Measurements from ENCODE around the gene PAQR3. TPM values are rescaled to one million over a fixed set of nuclear protein-coding genes. Genes with fewer than 3 reads are reported as not detected.

The PAQR3 gene
- total and polyA plus RNA-seq, 2 of the 4 experiments (the other 2 are of a cell fraction): 11.5 to 11.8 TPM

DNA sequence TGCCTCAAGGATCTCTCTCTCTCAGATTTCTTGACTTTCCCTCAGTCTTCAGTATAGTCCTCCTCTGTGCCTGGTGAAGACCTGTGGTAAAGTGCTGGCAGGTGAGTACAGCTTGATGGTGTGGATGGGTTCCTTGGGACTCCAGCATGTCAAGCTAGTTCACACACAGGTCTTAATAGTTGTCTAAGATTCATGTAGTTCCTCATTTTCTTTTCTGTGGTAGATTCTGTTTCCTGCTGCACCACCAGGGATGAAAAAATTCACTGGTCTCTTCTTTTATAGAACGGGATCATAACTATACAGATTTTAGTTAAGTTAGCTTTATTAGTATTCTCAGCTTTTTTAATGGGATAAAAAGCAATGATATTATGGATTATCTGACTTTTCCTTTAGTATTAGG, 32.5 kb upstream of the PAQR3 start:
- no peak overlapping the region for H2BK5ac ChIP-seq (ENCODE audit: low read depth, low read length, poor library complexity, severe bottlenecking)
- H3K4me3 ChIP-seq (ENCODE audit: insufficient read depth, low read depth, low read length): no peak overlapping the region
- no peaks in the 10 kb centered on the region for H3K79me1 ChIP-seq (ENCODE audit: low read depth in 1 of 2, low read length in 2 of 2)
- H3K56ac ChIP-seq (ENCODE audit: extremely low read depth, insufficient read depth, low read length): no peak overlapping the region
- ATAC-seq (ENCODE audit: low read depth) (no peak), DNase-seq (no peak)
- no peak overlapping the region for H2BK15ac ChIP-seq (ENCODE audit: low read depth, low read length)
- no TSS peak for BruUV-seq (replicated peaks)
- no peak for TF ChIP-seq RFX5 (IDR thresholded peaks at IDR 0.05; ENCODE audit: low read depth, low read length)
- no peak for TF ChIP-seq POLR2A (IDR thresholded peaks at IDR 0.05; ENCODE audit: low read depth, low read length)
- TF ChIP-seq CHD1 (IDR thresholded peaks at IDR 0.05; ENCODE audit: low read depth, low read length): no peak
- TF ChIP-seq CEBPB (IDR thresholded peaks at IDR 0.05; ENCODE audit: low read depth, low read length): no peak
- TF ChIP-seq, protein P1, sequence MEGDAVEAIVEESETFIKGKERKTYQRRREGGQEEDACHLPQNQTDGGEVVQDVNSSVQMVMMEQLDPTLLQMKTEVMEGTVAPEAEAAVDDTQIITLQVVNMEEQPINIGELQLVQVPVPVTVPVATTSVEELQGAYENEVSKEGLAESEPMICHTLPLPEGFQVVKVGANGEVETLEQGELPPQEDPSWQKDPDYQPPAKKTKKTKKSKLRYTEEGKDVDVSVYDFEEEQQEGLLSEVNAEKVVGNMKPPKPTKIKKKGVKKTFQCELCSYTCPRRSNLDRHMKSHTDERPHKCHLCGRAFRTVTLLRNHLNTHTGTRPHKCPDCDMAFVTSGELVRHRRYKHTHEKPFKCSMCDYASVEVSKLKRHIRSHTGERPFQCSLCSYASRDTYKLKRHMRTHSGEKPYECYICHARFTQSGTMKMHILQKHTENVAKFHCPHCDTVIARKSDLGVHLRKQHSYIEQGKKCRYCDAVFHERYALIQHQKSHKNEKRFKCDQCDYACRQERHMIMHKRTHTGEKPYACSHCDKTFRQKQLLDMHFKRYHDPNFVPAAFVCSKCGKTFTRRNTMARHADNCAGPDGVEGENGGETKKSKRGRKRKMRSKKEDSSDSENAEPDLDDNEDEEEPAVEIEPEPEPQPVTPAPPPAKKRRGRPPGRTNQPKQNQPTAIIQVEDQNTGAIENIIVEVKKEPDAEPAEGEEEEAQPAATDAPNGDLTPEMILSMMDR (conservative IDR thresholded peaks at IDR 0.05; ENCODE audit: low read depth, low read length): no peak
- TF ChIP-seq, protein P2, sequence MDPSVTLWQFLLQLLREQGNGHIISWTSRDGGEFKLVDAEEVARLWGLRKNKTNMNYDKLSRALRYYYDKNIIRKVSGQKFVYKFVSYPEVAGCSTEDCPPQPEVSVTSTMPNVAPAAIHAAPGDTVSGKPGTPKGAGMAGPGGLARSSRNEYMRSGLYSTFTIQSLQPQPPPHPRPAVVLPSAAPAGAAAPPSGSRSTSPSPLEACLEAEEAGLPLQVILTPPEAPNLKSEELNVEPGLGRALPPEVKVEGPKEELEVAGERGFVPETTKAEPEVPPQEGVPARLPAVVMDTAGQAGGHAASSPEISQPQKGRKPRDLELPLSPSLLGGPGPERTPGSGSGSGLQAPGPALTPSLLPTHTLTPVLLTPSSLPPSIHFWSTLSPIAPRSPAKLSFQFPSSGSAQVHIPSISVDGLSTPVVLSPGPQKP (IDR thresholded peaks at IDR 0.05; ENCODE audit: borderline replicate concordance, low read depth, low read length): no peak
- no peak for TF ChIP-seq MAFK (IDR thresholded peaks at IDR 0.05; ENCODE audit: low read depth, low read length)
- TF ChIP-seq FOS (IDR thresholded peaks at IDR 0.05; ENCODE audit: low read depth, low read length): no peak
- TF ChIP-seq RCOR1 (IDR thresholded peaks at IDR 0.05; ENCODE audit: insufficient replicate concordance, low read length): no peak
- no peak for TF ChIP-seq BHLHE40 (IDR thresholded peaks at IDR 0.05; ENCODE audit: low read depth, low read length)
- no peak for TF ChIP-seq MXI1 (IDR thresholded peaks at IDR 0.05; ENCODE audit: borderline replicate concordance, low read depth, low read length)
- no peak for TF ChIP-seq NFE2L2 (IDR thresholded peaks at IDR 0.05; ENCODE audit: low read depth, low read length)
- H3K23ac ChIP-seq (ENCODE audit: low read depth, low read length): no peak overlapping the region
- H4K5ac ChIP-seq (ENCODE audit: low read depth, low read length): no peak overlapping the region
- dilution Hi-C loops (cut with HindIII; ENCODE audit: low sequenced_read_pairs, unreplicated experiment) (no loop called here), in situ Hi-C loops (cut with MboI; ENCODE audit: low sequenced_read_pairs) (no loop called here), intact Hi-C loops (cut with micrococcal nuclease) (no loop called here)
- ChIA-PET POLR2A (ENCODE audit: unreplicated experiment) (no interaction called here), CTCF (no interaction called here)
- no peak overlapping the region for H3K27ac ChIP-seq (ENCODE audit: insufficient read depth, low read length)
- no peak overlapping the region for H2BK120ac ChIP-seq (ENCODE audit: low read depth, low read length)
- no CpG with 5 or more reads among the region's 1 CpG for WGBS, 2 experiments (ENCODE audit: extremely low coverage in 2 of 2, insufficient read length in 1 of 2)
- no peaks in the 10 kb centered on the region for H3K36me3 ChIP-seq (ENCODE audit: control insufficient read depth, insufficient read depth, low read length)
- no peak overlapping the region for H2AFZ ChIP-seq (replicated peaks; ENCODE audit: low read length, poor library complexity)
- no peak overlapping the region for H3K4me2 ChIP-seq (ENCODE audit: low read depth, low read length)
- no peak overlapping the region for H3K14ac ChIP-seq (replicated peaks; ENCODE audit: low read depth, low read length)
- no peak overlapping the region for H3K4ac ChIP-seq (ENCODE audit: low read depth, low read length)
- no peaks in the 10 kb centered on the region for H3K4me1 ChIP-seq (ENCODE audit: control insufficient read depth, insufficient read depth, low read length)
- no peaks in the 10 kb centered on the region for H3K9me3 ChIP-seq (ENCODE audit: control insufficient read depth, insufficient read depth, low read length)
- no peak overlapping the region for H2AK5ac ChIP-seq (ENCODE audit: low read depth, low read length)
- no peak overlapping the region for H3K9ac ChIP-seq (ENCODE audit: low read depth, low read length)
- H3K9me1 ChIP-seq (ENCODE audit: insufficient read depth, low read length): no peaks in the 10 kb centered on the region
- no peak overlapping the region for H3K18ac ChIP-seq (ENCODE audit: low read depth, low read length)
- H4K20me1 ChIP-seq (ENCODE audit: insufficient read depth, low read length): no peaks in the 10 kb centered on the region
- H2BK20ac ChIP-seq (ENCODE audit: low read depth, low read length): no peak overlapping the region
- H4K8ac ChIP-seq (ENCODE audit: low read depth in 2 of 2, low read length in 2 of 2): no peak overlapping the region
- H3K27me3 ChIP-seq (ENCODE audit: control insufficient read depth, insufficient read depth, low read length): peaks cover 3% of the 10 kb centered on the region
- H4K91ac ChIP-seq (ENCODE audit: insufficient read depth, low read depth, low read length): no peak overlapping the region
- H2AK9ac ChIP-seq (replicated peaks; ENCODE audit: low read depth, low read length, poor library complexity): no peak overlapping the region

Data from IMR-90 (cell line).